GM12878 (cell line): Measurements from ENCODE around the gene PTPMT1. TPM values are rescaled to one million over a fixed set of nuclear protein-coding genes. Genes with fewer than 3 reads are reported as not detected.
A peak's percentile ranks its signal among the peaks of the same experiment; 100 is the strongest.

Experiments used
- ATAC-seq: fragments of 200-7000 bp; cut with Tn5 transposase; 3 replicates; pipeline ENCODE4 v1.9.1; 2020; ENCODE audit warnings: mild to moderate bottlenecking, moderate library complexity
- BruUV-seq: library from RNA; stranded (reverse); fragments of 400-500 nt; replicated peaks from 2 replicates; lab custom pipeline; 2021; lab: Mats Ljungman, UMichigan
- CTCF ChIA-PET: fragments of 300-600 bp; sonication (Branson Sonifier 250); formaldehyde crosslinking; extraction: SDS; loops from one replicate; lab custom pipeline; 2021; ENCODE audit warnings: inconsistent platforms; lab: Yijun Ruan, JAX
- POLR2A ChIA-PET: fragments of 350-600 bp; formaldehyde crosslinking; extraction: SDS; loops from one replicate; lab custom pipeline; 2021; ENCODE audit warnings: inconsistent platforms; lab: Charles Lee
- RAD21 ChIA-PET: fragments of 300-600 bp; sonication (Branson Sonifier 250); formaldehyde crosslinking; loops from one replicate; lab custom pipeline; 2023; ENCODE audit warnings: antibody characterized with exemption; ENCODE audit not compliant: unreplicated experiment; lab: Charles Lee
- SMC1A ChIA-PET: fragments of 300-600 bp; sonication (Branson Sonifier 250); formaldehyde crosslinking; loops from one replicate; lab custom pipeline; 2023; ENCODE audit not compliant: unreplicated experiment, uncharacterized antibody; lab: Charles Lee
- DNase-seq: peaks from one replicate; pipeline ENCODE4 v3.0.0-alpha.2; 2011; ENCODE audit warnings: low read depth, low spot score
- FAIRE-seq: peaks from 3 replicates; lab custom pipeline; 2011; peaks lifted over from hg19 to GRCh38; lab: Jason Lieb, UNC
- H2AFZ ChIP-seq: 2 replicates; pipeline ENCODE4 v1.6.0; 2011; ENCODE audit warnings: low read depth, low read length, control low read depth; ENCODE audit not compliant: control insufficient read depth
- H3K27ac ChIP-seq: 2 replicates; pipeline ENCODE4 v1.5.1; 2011; ENCODE audit warnings: control low read depth; ENCODE audit not compliant: control insufficient read depth, insufficient read depth
- H3K27me3 ChIP-seq, 2 experiments: replicated peaks in 1 of 2; 2 replicates each; pipeline versions ENCODE4 v1.6.0 to v1.6.1; 2011; ENCODE audit warnings: low read length in 1 of 2; ENCODE audit not compliant: control insufficient read depth in 2 of 2, insufficient read depth in 2 of 2
- H3K36me3 ChIP-seq, 2 experiments: 2 replicates each; pipeline ENCODE4 v1.5.1; 2011; ENCODE audit warnings: low read length in 1 of 2; ENCODE audit not compliant: control insufficient read depth in 2 of 2, insufficient read depth in 2 of 2
- H3K4me1 ChIP-seq: 2 replicates; pipeline ENCODE4 v1.6.1; 2011; ENCODE audit warnings: mild to moderate bottlenecking, low read length, moderate library complexity, mixed read lengths; ENCODE audit not compliant: control insufficient read depth, insufficient read depth
- H3K4me2 ChIP-seq: 2 replicates; pipeline ENCODE4 v1.6.0; 2011; ENCODE audit warnings: control low read depth; ENCODE audit not compliant: control insufficient read depth, insufficient read depth
- H3K4me3 ChIP-seq: fragments of 200-600 bp; sonication (generic); 2 replicates; pipeline ENCODE4 v1.5.1; 2016
- H3K79me2 ChIP-seq: 2 replicates; pipeline ENCODE4 v1.6.0; 2011; ENCODE audit warnings: low read length; ENCODE audit not compliant: control insufficient read depth, insufficient read depth
- H3K9ac ChIP-seq: 2 replicates; pipeline ENCODE4 v1.8.0; 2011; ENCODE audit warnings: low read length, control low read depth, mixed read lengths; ENCODE audit not compliant: control insufficient read depth, insufficient read depth
- H3K9me3 ChIP-seq: replicated peaks from 3 replicates; pipeline ENCODE4 v1.5.1; 2011; ENCODE audit warnings: mild to moderate bottlenecking, low read length; ENCODE audit not compliant: control insufficient read depth, insufficient read depth
- H4K20me1 ChIP-seq: 2 replicates; pipeline ENCODE4 v1.6.0; 2011; ENCODE audit not compliant: control insufficient read depth, insufficient read depth
- EP300 ChIP-seq, 2 experiments: fragments of 150-350 bp in 1 of 2; IDR thresholded peaks; 2 replicates each; pipeline ENCODE4 v1.6.1; 2011 to 2012; ENCODE audit warnings: low read depth in 2 of 2, low read length in 2 of 2, borderline replicate concordance in 1 of 2, improper control_type of control experiment in 1 of 2, inconsistent platforms in 1 of 2; ENCODE audit not compliant: control insufficient read depth in 1 of 2
- IKZF2 ChIP-seq, 2 experiments: fragments of 450-650 bp; IDR thresholded peaks; 2 replicates each; pipeline ENCODE4 v1.6.1; 2017; ENCODE audit warnings: mild to moderate bottlenecking in 2 of 2, moderate library complexity in 2 of 2
- RELB ChIP-seq: fragments of 450-650 bp; IDR thresholded peaks from 2 replicates; pipeline ENCODE4 v1.6.1; 2017; ENCODE audit warnings: low read depth, mild to moderate bottlenecking, moderate library complexity
- REST ChIP-seq: IDR thresholded peaks from 2 replicates; pipeline ENCODE4 v1.6.1; 2012; ENCODE audit warnings: mild to moderate bottlenecking, low read depth, low read length
- SMARCA5 ChIP-seq: fragments of 450-650 bp; IDR thresholded peaks from 2 replicates; pipeline ENCODE4 v1.6.1; 2017; ENCODE audit warnings: mild to moderate bottlenecking
- SREBF1 ChIP-seq: IDR thresholded peaks from 2 replicates; pipeline ENCODE4 v1.6.1; 2012; ENCODE audit warnings: mild to moderate bottlenecking, low read length
- ZBED1 ChIP-seq: IDR thresholded peaks from 2 replicates; pipeline ENCODE4 v1.6.1; 2016; ENCODE audit warnings: borderline replicate concordance
- WGBS: methylation state at CpG from one replicate; pipeline ENCODE4 v1.1.6; 2016; ENCODE audit warnings: low lambda C conversion rate; ENCODE audit not compliant: insufficient replicate concordance, insufficient coverage; ENCODE audit errors: missing lambda C conversion rate; 5-methylcytosine and 5-hydroxymethylcytosine counted together
- in situ Hi-C: fragments of 300-500 bp; cut with MboI; formaldehyde crosslinking; loops from 9 replicates; pipeline ENCODE4 v1.14.3; 2018; ENCODE audit warnings: mixed read lengths
- intact Hi-C: fragments of 100-400 bp; cut with micrococcal nuclease; formaldehyde crosslinking; loops from one replicate; pipeline ENCODE4 v1.14.2; 2022; ENCODE audit not compliant: unreplicated experiment
- polyA plus RNA-seq, 11 experiments: library from polyadenylated mRNA; depleted of rRNA in 4 of 11; unstranded in 6 of 11; stranded (reverse) in 5 of 11; fragments of >200 nt; fragmentation: Nextera tagmentation in 4 of 11; fragmentation: Illumina TruSeq in 1 of 11; extraction: Ambion mirVana in 4 of 11; extraction: Trizol in 1 of 11; gene quantifications; 1 replicate in 1 of 11; 2 replicates in 10 of 11; pipeline versions ENCODE4 v1.2.1 to v1.2.3, GENCODE V29; 2011 to 2016; ENCODE audit warnings: inconsistent platforms in 2 of 11, missing spikeins in 2 of 11, low read depth in 1 of 11
- total RNA-seq, 4 experiments: library from RNA; depleted of rRNA in 3 of 4; stranded (reverse); fragments of >200 nt in 3 of 4; fragmentation: Illumina TruSeq in 1 of 4; extraction: Trizol in 1 of 4; gene quantifications; 2 replicates each; pipeline versions ENCODE4 v1.2.1 to v1.2.3, GENCODE V29; 2013 to 2021

PTPMT1 gene
- total and polyA plus RNA-seq, 10 of the 15 experiments (the other 5 are each of a cell fraction or from before 2014, with no cell fraction given), result 12.0 to 116 (median 58.2) TPM

DNA sequence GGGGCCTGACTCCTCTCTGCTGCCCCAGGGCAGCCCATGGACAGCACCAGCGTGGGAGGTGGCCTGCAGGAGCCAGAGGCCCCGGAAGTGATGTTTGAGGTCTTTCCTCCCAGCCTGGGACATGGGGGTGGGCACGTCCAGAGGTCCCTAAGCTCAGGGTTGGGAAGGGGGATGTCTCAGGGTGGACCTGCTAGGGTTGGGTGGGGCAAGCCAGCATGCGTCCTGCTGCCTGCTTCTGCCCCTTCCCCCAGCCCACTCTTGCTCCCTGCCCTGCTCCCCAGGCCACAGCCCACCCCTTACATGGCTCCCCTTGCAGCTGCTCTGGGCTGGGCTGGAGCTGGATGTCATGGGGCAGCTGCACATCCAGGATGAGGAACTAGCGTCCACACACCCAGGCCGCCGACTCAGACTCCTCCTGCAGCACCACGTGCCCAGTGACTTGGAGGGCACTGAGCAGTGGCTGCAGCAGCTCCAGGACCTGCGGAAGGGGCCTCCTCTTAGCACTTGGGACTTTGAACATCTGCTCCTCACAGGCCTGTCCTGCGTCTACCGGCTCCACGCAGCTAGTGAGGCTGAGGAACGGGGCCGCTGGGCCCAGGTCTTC is 22.4 kb downstream of the PTPMT1 start:
- intact Hi-C loops, result no loop called here
- TF ChIP-seq SMARCA5, result no peak
- no peaks in the 10 kb centered on the region for H3K79me2 ChIP-seq
- no TSS peak for BruUV-seq
- H3K9ac ChIP-seq, result no peak overlapping the region
- RAD21 ChIA-PET, result no interaction called here
- FAIRE-seq (no peak), DNase-seq (no peak), ATAC-seq (peak; percentile 13; the same call in 1 of the 3 replicates)
- no peak overlapping the region for H3K4me3 ChIP-seq
- H3K27me3 ChIP-seq, result peaks cover 0 to 7% of the 10 kb centered on the region in 2 experiments; a peak in 2 of 4 replicates
- CTCF ChIA-PET, result no interaction called here
- no peaks in the 10 kb centered on the region for H4K20me1 ChIP-seq
- no peak overlapping the region for H2AFZ ChIP-seq
- SMC1A ChIA-PET, result no interaction called here
- POLR2A ChIA-PET, result interaction anchor here (0.5 kb wide), 1 partner anchor 87 kb away, joined by 3 read pairs; no protein-coding TSS in a partner anchor
- 51% methylated on average over 14 of the region's 14 CpGs for WGBS
- H3K4me2 ChIP-seq, result no peak overlapping the region
- H3K4me1 ChIP-seq, result peaks cover 7% of the 10 kb centered on the region
- H3K9me3 ChIP-seq, result no peaks in the 10 kb centered on the region
- H3K27ac ChIP-seq, result no peak overlapping the region
- in situ Hi-C loops, result no loop called here
- H3K36me3 ChIP-seq, result peaks cover 4 to 12% of the 10 kb centered on the region in 2 experiments

- Histone ChIP-seq H3K27me3 (peaks cover 3 to 18% of the 10 kb centered on the region in 2 experiments), H3K27ac (no peak overlapping the region), H3K4me2 (no peak overlapping the region), H3K4me3 (no peak overlapping the region), H3K36me3 (peaks cover 2 to 5% of the 10 kb centered on the region in 2 experiments; a peak in 3 of 4 replicates), H3K4me1 (peaks cover 7% of the 10 kb centered on the region), H4K20me1 (no peaks in the 10 kb centered on the region), H3K79me2 (no peaks in the 10 kb centered on the region), H2AFZ (no peak overlapping the region), H3K9me3 (no peaks in the 10 kb centered on the region), H3K9ac (no peak overlapping the region)
- RAD21 ChIA-PET, result no interaction called here
- DNase-seq (no peak), ATAC-seq (no peak), FAIRE-seq (no peak)
- SMC1A ChIA-PET, result no interaction called here
- 85% methylated on average over 11 of the region's 11 CpGs for WGBS
- no TSS peak for BruUV-seq
- CTCF ChIA-PET, result no interaction called here
- in situ Hi-C loops, result no loop called here
- POLR2A ChIA-PET, result no interaction called here
- intact Hi-C loops, result no loop called here
- TF ChIP-seq EP300 (IDR thresholded peaks at IDR 0.05; ENCODE audit: borderline replicate concordance in 1 of 2, control insufficient read depth in 1 of 2, low read depth in 2 of 2, low read length in 2 of 2) (no peak), ZBED1 (no peak), SREBF1 (no peak), IKZF2 (IDR thresholded peaks at IDR 0.05) (no peak), REST (no peak), RELB (no peak)
Measured at GRCh38 chr11:47589118-47589517, 23.7 kb downstream of the PTPMT1 start.
